ENCODE measurements around the gene DYNC1H1.

Gene DYNC1H1

DNA sequence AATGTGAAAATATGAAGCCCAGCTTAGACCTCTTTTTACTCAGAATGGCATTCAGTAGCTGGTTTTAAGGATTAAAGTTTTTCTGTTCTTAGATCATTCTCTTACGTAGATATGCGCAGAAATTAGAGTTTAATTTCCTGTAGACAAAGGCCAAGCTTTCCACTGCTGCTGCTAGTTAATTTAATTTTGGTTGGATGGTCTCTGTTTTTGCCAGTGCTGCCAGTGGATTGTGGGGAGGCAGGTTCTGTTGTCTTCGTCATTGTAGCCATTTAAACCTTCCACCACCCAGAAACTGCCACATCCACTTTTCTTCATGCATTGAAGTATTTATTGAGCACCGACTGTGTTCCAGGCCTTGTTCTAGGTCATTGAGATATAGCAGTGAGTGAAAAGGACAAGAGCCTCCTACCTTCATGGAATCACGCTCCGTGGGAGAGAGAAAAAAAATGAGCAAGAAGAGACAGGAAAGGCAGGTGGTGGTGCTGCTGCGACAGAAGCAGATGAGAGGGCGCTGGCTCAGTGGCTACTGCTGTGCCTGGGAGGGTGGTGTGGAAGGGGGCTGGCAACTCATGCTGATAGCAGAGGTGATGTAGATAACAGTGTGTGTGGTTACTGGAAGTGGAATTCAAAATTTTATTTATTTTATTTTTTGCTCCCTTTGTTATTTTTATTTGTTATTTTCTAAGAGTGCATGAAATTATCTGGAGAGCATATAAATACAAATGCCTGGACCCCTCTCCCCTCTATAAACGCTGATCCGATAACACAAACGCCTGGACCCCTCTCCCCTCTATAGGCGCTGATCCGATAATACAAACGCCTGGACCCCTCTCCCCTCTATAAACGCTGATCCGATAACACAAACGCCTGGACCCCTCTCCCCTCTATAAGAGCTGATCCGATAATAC is 33.3 kb downstream of the DYNC1H1 start:
- no peak for DNase-seq (ENCODE audit: low read depth)

DNA sequence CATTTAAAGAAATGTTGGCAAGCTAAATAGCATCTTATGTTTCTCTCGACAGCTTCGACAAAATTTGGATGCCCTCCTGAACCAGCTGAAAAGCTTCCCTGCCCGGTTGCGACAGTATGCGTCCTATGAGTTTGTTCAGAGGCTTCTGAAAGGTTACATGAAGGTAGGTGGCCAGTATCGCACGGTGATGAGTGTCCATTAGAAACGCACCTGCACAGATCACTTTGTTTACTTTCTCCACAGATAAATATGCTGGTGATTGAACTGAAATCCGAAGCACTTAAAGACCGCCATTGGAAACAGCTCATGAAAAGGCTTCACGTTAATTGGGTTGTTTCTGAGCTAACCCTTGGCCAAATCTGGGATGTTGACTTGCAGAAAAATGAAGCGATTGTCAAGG is 36.5 kb downstream of the DYNC1H1 start:
- DNase-seq (ENCODE audit: low read depth): no peak

DNA sequence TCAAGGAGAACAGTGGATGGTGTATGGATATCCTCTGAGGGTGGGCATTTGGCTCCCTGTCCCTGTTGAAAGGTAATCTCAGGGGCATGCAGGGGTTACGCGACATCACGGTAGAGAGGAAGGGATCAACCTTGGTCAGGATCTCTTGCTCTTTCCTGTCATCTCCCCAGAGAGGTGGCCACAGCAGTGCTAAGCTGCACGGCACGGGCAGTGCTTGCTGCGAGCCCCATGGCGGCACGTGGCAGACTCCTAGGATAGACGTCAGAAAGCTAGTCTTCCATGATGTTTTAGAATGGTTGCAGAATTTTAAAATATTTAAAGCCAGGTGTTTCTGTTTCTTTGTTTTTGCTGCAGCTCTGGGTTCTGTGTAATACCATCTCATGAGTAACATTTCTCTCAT is 41.0 kb downstream of the DYNC1H1 start:
- no peak for DNase-seq (ENCODE audit: low read depth)

DNA sequence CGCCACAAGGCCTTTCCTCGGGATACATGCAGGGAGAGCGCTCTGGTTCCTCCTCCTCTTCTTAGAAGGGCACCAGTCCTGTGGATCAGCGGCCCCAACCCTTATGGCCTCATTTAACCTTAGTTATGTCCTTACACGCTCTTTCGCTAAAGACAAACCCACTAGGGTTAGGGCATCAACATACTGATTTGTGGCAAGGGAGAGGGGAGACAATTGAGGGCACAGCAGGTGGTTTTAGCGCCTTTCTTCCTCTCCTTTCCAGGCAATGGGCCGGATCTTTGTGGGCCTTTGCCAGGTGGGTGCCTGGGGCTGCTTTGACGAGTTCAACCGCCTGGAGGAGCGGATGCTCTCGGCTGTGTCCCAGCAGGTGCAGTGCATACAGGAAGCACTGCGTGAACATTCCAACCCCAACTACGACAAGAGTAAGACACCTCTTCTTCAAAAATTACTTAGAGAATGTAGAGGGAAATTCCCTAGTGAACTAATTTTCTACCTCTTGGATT is 43.6 kb downstream of the DYNC1H1 start:
- DNase-seq (ENCODE audit: low read depth): no peak

DNA sequence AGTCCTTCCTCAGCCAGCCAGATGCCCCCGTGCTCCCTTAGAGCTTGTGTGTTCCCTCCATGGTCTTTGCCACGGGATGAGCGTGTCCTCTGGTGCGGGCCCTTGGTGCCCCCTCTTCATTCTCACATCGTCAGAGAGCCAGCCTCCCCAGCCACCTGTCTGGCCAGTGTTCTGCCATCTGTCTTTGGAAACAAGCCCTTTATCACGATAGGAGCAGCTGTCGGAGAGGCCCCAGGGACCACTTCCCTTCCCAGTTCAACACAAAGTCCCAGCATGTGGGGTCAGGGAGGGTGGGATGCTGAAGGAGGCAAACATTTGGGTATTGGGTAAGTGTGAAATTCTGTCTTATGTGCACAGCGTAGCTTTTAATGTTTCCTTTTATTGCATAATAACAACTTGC is 44.5 kb downstream of the DYNC1H1 start:
- DNase-seq (ENCODE audit: low read depth): no peak

DNA sequence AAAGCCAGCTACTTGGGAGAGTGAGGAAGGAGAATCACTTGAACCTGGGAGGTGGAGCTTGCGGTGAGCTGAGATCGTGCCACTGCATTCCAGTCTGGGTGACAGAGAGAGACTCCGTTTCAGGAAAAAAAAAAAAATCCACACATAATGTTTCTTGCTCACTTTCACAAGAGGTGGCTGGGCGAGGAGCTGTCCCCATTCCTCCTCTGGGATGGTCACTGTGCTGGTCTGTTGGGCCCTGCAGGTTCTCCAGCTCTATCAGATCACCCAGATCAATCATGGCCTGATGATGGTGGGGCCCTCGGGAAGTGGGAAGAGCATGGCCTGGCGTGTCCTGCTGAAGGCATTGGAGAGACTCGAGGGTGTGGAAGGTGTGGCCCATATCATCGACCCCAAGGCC is 47.3 kb downstream of the DYNC1H1 start:
- no peak for DNase-seq (ENCODE audit: low read depth)

DNA sequence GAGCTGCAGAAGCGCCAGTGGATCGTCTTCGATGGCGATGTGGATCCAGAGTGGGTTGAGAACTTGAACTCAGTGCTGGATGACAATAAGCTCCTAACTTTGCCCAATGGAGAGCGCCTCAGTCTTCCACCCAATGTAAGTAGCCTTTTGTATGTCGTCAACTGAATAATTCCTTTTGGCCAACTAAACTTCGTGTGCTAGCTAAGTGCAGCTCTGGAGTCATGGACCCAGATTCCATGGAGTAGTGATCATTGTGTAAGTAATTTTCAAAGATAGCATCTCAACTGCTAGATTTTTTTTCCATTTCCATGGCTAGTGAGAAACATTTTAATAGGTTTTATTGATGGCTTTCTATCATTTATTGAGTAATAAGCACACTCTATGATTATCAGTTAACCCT is 48.0 kb downstream of the DYNC1H1 start:
- DNase-seq (ENCODE audit: low read depth): no peak

DNA sequence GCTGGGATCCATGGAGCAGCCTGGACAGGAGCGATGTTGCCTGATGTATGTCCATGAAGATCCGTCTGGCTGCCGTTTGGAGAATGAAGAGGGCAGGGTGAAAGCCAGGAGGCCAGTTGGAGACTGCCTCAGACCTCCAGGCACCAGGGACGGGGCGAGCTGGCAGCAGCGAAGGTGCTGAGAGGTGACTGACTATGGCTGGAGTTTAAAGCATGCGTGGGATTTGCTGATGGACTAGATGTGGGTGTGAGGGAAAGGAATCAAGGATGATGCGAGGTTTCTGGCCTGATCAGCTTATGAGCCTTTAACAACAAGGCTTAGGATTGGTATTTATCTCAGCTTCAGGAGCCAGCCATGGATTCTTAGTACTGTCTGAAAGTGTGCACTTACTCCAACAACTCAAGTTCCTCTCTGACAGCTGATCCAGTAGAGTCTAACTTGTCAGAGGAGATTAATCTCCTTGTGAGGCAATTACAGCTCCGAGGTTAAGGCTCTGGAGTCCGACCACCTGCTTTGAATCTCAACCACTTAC is 49.4 kb downstream of the DYNC1H1 start:
- DNase-seq (ENCODE audit: low read depth): no peak

DNA sequence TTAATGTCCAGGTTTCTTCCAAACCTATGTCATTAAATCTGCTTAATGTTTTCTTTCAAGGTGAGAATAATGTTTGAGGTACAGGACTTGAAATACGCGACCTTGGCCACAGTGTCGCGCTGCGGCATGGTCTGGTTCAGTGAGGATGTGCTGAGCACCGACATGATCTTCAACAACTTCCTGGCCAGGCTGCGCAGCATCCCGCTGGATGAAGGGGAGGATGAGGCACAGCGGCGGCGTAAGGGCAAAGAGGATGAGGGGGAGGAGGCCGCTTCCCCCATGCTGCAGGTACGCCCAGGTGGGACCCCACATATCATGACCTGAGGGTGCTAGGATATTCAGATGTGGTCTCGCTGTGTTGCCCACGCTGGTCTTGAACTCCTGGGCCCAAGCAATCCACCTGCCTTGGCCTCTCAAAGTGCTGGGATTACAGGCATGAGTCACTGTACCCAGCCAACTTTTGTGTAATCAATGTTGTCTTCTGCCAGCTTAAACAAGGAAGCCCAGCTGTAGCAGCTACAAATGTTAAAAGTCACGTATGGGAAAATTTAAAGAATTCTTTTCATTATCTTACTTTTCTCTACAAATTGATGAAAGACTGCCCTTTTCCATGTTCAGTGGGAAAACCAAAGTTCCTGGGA is 50.8 kb downstream of the DYNC1H1 start:
- DNase-seq (ENCODE audit: low read depth): no peak

DNA sequence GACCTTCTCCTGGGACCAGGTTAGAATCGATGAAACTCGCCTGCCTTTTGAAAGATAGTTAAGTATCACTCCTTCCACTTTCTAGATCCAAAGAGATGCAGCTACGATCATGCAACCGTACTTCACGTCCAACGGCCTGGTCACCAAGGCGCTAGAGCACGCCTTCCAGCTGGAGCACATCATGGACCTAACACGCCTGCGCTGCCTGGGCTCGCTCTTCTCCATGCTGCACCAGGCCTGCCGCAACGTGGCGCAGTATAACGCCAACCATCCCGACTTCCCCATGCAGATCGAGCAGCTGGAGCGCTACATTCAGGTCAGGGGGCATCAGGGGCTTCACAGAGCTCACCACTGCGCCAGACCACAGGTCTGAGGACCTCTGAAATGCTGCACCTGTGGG is 51.4 kb downstream of the DYNC1H1 start:
- DNase-seq (ENCODE audit: low read depth): no peak

DNA sequence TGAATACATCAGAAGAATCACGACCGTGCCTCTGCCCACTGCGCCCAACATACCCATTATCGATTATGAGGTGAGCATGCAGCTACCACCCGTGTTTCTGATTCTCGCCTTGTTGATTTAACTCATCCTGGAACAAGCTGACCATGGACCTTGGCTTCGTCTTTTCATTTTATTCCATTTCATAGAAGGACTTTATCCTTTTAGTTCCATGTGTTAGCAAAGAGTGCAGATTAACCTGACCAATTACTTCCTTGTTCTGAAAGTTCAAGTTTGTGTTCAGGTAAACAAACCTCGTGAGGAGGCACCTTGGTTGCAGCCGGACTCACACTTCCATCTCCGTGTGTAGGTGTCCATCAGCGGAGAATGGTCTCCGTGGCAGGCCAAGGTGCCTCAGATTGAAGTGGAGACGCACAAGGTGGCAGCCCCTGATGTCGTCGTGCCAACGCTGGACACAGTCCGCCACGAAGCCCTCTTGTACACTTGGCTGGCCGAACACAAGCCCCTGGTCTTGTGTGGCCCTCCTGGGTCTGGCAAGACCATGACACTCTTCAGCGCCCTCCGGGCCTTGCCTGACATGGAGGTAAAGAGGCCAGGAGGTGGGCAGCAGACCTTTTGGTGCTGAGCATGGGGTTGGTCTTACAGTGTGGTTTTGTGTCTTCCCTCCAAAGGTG is 52.2 kb downstream of the DYNC1H1 start:
- no peak for DNase-seq (ENCODE audit: low read depth)

DNA sequence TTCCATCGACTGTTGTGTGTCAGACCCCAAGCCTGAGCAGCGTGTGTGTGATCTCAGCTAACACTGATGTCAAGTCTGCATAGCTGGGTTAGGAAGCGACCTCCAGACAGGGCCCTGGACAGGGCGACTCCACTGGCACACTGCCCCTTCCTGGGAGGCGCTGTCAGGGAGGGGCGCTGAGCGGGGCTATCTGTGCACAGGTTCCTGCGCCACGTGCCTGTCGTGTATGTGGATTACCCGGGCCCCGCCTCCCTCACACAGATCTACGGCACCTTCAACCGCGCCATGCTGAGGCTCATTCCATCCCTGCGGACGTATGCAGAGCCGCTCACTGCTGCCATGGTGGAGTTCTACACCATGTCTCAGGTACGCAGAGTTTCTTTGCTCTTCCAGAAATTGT is 53.9 kb downstream of the DYNC1H1 start:
- DNase-seq (ENCODE audit: low read depth): no peak

DNA sequence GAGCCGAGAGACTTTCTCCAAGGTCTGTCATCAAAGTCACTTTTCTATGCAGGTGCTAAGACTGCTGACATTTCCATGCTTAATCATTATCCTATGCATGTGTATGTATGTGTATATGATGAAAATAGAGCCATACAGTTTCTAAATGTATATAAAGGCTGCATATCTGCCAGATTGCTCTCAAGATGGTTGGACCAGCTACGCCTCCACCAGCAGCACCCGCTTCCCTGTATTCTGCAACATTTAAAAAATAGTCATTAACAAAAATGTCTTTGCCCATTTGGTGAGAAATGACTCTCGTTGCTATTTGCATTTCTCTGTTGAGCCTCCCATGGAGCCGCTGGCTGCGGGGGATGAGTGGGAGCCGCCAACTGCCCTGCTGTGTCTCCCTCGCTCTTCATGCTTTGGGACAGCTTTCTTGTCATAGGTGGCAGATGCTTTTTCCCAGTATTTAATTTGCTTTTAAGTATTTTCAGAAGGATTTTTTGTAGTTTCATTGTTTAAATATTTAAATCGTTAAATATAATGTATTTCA is 54.7 kb downstream of the DYNC1H1 start:
- no peak for DNase-seq (ENCODE audit: low read depth)

DNA sequence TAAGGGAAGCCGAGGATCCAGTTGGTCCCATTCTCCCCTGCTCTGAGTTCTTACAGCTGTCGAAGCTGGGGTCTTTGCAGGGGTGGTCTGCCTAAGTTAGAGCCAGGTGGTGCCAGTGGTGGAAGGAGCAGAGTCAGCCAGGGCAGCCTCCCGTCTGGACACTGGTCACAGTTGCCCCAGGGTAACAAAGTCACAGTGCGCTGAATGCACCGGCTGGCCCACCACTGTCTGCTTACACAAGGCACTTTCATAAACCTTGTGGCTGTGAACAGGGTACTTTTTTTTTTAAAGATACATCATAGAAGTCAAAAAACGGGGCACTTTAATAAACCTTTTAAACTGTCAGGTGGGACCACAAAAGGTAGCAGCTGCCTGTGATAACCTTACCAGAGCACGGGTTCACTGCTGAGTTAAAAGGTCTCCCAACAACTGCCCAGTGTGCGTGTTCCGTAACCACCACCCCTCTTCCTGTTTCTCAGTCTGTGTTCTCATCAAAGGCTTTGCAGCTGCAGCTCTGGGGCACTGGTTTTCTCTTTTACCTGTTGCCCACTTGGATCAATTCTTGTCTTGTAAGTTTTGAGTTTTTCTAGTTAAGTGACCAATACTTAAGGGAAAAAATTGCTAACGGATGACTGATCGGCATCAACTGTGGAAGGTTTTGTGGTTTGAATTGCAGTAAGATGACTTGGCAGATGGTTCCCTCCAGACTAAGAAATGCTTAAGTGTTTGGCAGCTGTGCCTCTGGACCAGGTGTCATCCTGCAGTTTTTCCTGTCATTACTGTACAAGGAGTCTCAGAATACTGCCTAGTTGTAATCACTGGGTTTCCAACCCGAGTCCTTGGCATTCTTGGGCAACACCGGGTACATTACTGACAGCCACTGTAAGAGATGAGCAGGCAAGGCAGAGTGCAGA is 55.9 kb downstream of the DYNC1H1 start:
- DNase-seq (ENCODE audit: low read depth): no peak

DNA sequence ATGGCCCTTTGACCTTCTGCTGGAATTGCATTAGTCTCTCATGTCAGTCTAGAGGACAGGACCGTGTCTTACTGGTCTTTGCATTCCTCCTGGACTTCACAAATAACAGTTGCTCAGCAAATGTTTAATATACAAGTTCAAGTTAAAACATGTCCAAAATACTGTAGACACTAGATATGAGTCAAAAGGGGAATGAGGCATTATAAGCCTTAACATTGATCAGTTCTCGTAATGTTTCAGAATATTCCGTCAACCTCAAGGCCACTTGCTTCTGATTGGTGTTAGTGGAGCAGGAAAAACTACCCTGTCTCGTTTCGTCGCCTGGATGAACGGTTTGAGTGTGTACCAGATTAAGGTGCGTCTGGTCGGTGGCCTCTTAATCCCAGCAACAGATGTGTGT is 62.6 kb downstream of the DYNC1H1 start:
- no peak for DNase-seq (ENCODE audit: low read depth)

DNA sequence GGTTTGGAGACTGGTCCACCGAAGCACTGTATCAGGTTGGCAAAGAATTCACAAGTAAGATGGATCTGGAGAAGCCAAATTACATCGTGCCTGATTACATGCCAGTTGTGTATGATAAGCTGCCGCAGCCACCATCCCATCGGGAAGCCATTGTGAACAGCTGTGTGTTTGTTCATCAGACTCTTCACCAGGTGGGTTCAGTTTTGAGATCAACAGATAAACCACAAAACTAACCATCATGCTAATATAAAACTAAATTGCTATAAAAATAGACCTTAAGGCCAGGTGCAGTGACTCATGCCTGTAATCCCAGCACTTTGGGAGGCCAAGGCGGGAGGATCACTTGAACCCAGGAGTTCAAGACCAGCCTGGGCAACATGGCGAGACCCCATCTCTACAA is 63.6 kb downstream of the DYNC1H1 start:
- DNase-seq (ENCODE audit: low read depth): no peak

DNA sequence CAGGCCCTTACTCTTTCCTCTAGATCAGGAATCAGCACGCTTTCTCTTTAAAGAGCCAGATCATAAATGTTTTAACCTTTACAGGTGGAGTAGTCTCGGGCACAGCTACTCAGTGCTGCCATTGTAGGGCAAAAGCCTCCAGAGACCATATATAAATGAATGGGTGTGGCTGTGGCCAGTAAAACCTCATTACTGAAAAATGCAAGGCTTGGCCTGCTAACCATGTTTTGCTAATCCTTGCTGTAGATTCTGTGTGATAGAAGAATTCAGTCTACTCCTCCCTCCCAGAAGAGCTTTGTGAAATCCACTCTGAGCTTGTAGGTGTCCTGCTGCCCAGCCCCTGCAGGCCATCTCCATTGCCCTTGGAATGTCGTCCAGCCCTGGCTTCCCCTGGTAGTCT is 64.4 kb downstream of the DYNC1H1 start:
- no peak for DNase-seq (ENCODE audit: low read depth)

DNA sequence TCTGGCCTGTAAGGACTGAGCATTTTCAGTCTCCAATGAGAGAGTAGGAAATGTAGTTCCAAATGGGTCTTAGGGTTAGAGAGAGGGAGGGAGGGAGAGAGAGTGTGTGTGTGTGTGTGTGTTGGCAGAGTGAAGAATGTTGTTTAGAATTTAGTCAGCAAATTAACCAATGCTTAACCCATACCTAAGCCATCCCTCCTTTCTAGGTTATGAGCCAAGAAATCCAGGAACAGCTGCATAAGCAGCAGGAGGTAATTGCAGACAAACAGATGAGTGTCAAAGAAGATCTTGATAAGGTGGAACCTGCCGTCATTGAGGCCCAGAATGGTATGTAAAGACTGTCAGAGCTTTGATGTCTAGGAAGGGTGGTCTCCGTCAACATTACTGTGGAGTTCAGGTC is 65.6 kb downstream of the DYNC1H1 start:
- no peak for DNase-seq (ENCODE audit: low read depth)

DNA sequence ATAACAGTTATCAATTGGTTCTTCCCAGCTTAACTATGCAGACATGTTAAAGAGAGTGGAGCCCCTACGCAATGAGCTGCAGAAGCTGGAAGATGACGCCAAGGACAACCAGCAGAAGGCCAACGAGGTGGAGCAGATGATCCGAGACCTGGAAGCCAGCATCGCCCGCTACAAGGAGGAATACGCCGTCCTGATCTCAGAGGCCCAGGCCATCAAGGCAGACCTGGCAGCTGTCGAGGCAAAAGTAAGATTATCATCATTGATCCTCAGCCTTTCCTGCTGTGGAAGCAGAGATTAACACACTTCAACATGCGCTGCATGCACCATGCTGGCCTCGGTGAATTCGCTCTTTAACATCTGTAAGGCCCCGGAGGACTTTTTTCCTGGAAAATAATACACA is 68.9 kb downstream of the DYNC1H1 start:
- no peak for DNase-seq (ENCODE audit: low read depth)

DNA sequence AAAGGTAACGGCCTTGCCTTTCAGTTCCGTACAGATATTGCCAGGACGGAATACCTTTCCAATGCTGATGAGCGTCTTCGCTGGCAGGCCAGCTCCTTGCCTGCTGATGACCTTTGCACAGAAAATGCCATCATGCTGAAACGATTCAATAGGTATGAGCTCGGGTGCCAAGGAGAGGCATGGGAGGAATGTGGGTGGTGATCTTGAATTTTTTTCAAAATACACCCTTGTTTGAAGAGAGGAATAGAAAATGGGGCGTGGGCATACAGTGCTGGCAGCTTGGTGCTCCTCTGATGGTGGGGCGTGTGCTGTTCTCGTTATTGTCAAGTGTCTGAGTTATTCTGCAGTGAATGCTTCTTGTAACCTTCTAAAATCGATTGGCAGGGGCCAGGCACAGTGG is 69.9 kb downstream of the DYNC1H1 start:
- DNase-seq (ENCODE audit: low read depth): no peak

DNA sequence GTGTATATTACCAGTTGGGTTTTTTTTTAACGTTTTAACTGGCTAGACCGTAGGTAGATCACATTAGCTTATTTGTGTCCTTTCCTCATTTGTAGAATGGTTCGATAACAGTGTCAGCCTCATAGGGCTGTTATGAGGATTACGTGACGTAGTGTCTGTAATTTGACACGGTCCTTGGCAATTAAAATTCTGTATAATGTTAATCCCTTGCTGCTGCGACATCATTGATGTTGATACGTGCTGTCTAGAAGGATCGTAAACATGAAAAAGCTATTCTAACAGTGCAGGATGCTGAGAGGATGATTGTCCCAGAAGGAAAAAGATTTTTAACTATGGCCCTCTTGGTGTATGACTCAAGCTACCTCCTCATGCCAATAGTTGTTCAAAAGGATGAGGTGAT is 71.5 kb downstream of the DYNC1H1 start:
- DNase-seq (ENCODE audit: low read depth): no peak
